ENCODE results near the gene PIAS3. TPM values are rescaled to one million over a fixed set of nuclear protein-coding genes. Genes with fewer than 3 reads are reported as not detected.

PIAS3 gene
- total and polyA plus RNA-seq, 2 donors (not counting 3 experiments of a cell fraction or from before 2014, with no cell fraction given), result 50.1 to 71.8 TPM

DNA sequence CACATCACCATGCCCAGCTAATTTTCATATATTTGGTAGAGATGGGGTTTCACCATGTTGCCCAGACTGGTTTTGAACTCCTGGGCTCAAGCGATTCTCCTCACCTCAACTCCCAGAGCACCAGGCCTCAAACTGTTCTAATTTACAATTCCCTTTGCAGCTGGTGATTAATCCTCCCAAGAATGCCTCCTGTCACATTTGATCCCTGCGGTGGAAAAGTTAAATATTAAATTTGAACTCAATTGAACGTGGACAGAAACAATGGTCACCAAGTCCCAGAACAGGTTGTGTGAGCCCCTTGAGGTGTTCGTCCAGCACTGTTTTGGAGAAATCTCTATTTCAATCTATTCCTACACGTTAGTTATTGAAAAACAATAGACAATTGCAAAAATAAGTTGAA lies 28.8 kb upstream of the PIAS3 start:
- CTCF ChIA-PET, result interaction anchor here (0.6 to 8.9 kb wide), 3 partner anchors 20 to 41 kb away, joined by 3 to 152 read pairs (median 21); partner anchors contain the start of genes NUDT17 and PIAS3
- H3K79me2 ChIP-seq (ENCODE audit: control insufficient read depth, insufficient read depth, low read length), result no peaks in the 10 kb centered on the region
- dilution Hi-C loops (cut with MboI; ENCODE audit: extremely low pct_ligation_motif_present, low sequenced_read_pairs) (no loop called here), intact Hi-C loops (cut with micrococcal nuclease) (no loop called here)
- H3K36me3 ChIP-seq (ENCODE audit: control insufficient read depth in 2 of 2, extremely low read depth in 1 of 2, insufficient read depth in 2 of 2, low read length in 2 of 2), result no peaks in the 10 kb centered on the region
- H3K4me1 ChIP-seq (ENCODE audit: control insufficient read depth, extremely low read depth, insufficient read depth, low read length), result peaks cover 37% of the 10 kb centered on the region
- no peaks in the 10 kb centered on the region for H3K9me1 ChIP-seq (replicated peaks; ENCODE audit: control insufficient read depth, extremely low read depth, insufficient read depth, low read length)
- POLR2A ChIA-PET, result no interaction called here
- H3K4me3 ChIP-seq (replicated peaks in 1 of 3; ENCODE audit: insufficient read depth in 1 of 3, low read depth in 1 of 3, low read length in 3 of 3), result no peak overlapping the region
- no TSS peak for BruUV-seq (replicated peaks)
- FAIRE-seq, result no peak
- no peak overlapping the region for H3K9ac ChIP-seq (replicated peaks; ENCODE audit: extremely low read depth, insufficient read depth, low read length)
- H3K27ac ChIP-seq (ENCODE audit: insufficient read depth, low read depth, low read length), result no peak overlapping the region
- no peaks in the 10 kb centered on the region for H4K20me1 ChIP-seq (replicated peaks; ENCODE audit: control insufficient read depth, extremely low read depth, insufficient read depth, low read length)
- DNase-seq (ENCODE audit: low read depth, low spot score), result no peak
- H3K4me2 ChIP-seq (ENCODE audit: insufficient read depth, low read length), result no peak overlapping the region
- H2AFZ ChIP-seq (ENCODE audit: low read depth, low read length), result no peak overlapping the region
- TF ChIP-seq, protein P1, sequence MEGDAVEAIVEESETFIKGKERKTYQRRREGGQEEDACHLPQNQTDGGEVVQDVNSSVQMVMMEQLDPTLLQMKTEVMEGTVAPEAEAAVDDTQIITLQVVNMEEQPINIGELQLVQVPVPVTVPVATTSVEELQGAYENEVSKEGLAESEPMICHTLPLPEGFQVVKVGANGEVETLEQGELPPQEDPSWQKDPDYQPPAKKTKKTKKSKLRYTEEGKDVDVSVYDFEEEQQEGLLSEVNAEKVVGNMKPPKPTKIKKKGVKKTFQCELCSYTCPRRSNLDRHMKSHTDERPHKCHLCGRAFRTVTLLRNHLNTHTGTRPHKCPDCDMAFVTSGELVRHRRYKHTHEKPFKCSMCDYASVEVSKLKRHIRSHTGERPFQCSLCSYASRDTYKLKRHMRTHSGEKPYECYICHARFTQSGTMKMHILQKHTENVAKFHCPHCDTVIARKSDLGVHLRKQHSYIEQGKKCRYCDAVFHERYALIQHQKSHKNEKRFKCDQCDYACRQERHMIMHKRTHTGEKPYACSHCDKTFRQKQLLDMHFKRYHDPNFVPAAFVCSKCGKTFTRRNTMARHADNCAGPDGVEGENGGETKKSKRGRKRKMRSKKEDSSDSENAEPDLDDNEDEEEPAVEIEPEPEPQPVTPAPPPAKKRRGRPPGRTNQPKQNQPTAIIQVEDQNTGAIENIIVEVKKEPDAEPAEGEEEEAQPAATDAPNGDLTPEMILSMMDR (IDR thresholded peaks at IDR 0.05; ENCODE audit: extremely low read depth in 1 of 2, insufficient read depth in 1 of 2, low read depth in 1 of 2, low read length in 2 of 2), result no peak
- no peak for TF ChIP-seq POLR2A (IDR thresholded peaks at IDR 0.05; ENCODE audit: low read depth, low read length)
- TF ChIP-seq, protein P2, sequence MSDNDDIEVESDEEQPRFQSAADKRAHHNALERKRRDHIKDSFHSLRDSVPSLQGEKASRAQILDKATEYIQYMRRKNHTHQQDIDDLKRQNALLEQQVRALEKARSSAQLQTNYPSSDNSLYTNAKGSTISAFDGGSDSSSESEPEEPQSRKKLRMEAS (IDR thresholded peaks at IDR 0.05; ENCODE audit: insufficient read depth, insufficient read length), result no peak
- TF ChIP-seq EZH2 (IDR thresholded peaks at IDR 0.05; ENCODE audit: borderline replicate concordance, low read depth, low read length, severe bottlenecking), result no peak
- TF ChIP-seq FOS (IDR thresholded peaks at IDR 0.05; ENCODE audit: borderline replicate concordance, insufficient read depth, low read length), result no peak
- no peak for TF ChIP-seq JUN (IDR thresholded peaks at IDR 0.05; ENCODE audit: borderline replicate concordance, insufficient read depth, insufficient read length, low read depth)
- TF ChIP-seq MYC (IDR thresholded peaks at IDR 0.05; ENCODE audit: low read depth, low read length), result no peak
- no peak for TF ChIP-seq POLR2AphosphoS5 (IDR thresholded peaks at IDR 0.05; ENCODE audit: insufficient read depth, low read depth, low read length)
- no peak for TF ChIP-seq GATA2 (IDR thresholded peaks at IDR 0.05; ENCODE audit: insufficient read depth, insufficient read length, low read depth, low read length)
- no peaks in the 10 kb centered on the region for H3K9me3 ChIP-seq (replicated peaks; ENCODE audit: control insufficient read depth, insufficient read depth, low read length)
- no peaks in the 10 kb centered on the region for H3K27me3 ChIP-seq (ENCODE audit: control insufficient read depth in 2 of 2, insufficient read depth in 2 of 2, low read length in 2 of 2)
